Ovary (tissue), 9 donors: Measurements from ENCODE around the gene CTH. TPM values are rescaled to one million over a fixed set of nuclear protein-coding genes. Genes with fewer than 3 reads are reported as not detected.

Experiments used
- DNase-seq, 5 donors: peaks; one replicate each; pipeline ENCODE4 v3.0.0-alpha.2; 2019 to 2020
- H3K27ac ChIP-seq, 2 donors: fragments of 200-600 bp; one replicate each; pipeline versions ENCODE4 v1.5.1 to v1.8.0; 2019 to 2022
- H3K27me3 ChIP-seq: fragments of 200-600 bp; one replicate; pipeline ENCODE4 v1.8.0; 2022
- H3K36me3 ChIP-seq: fragments of 200-600 bp; sonication (generic); one replicate; pipeline ENCODE4 v1.5.1; 2019
- H3K4me1 ChIP-seq: one replicate; pipeline ENCODE4 v1.8.1; 2013; ENCODE audit warnings: mild to moderate bottlenecking, moderate library complexity; ENCODE audit not compliant: insufficient read depth
- H3K4me3 ChIP-seq: fragments of 200-600 bp; sonication (generic); one replicate; pipeline ENCODE4 v1.5.1; 2017
- H3K9me3 ChIP-seq, 2 donors: fragments of 200-600 bp in 1 of 2; sonication (generic) in 1 of 2; one replicate each; pipeline versions ENCODE4 v1.5.1 to v1.8.1; 2013 to 2019; ENCODE audit warnings: mild to moderate bottlenecking in 1 of 2, moderate library complexity in 1 of 2
- CTCF ChIP-seq, 3 donors: fragments of 450-650 bp in 2 of 3; fragments of 200-600 bp in 1 of 3; IDR thresholded peaks; one replicate each; pipeline versions ENCODE4 v1.5.1 to v1.8.0; 2016 to 2022; ENCODE audit warnings: antibody characterized with exemption in 3 of 3, mild to moderate bottlenecking in 1 of 3
- EP300 ChIP-seq: sonication (generic); formaldehyde crosslinking; IDR thresholded peaks from one replicate; pipeline ENCODE4 v1.6.1; 2017; ENCODE audit warnings: antibody characterized with exemption
- WGBS, 3 donors: extraction: QIAGEN DNeasy Blood & Tissue Kit in 1 of 3; methylation state at CpG; one replicate each; pipeline versions ENCODE4 v1.1.5 to v1.1.7; 2013 to 2017; 5-methylcytosine and 5-hydroxymethylcytosine counted together
- intact Hi-C, 4 donors: fragments of 100-400 bp; cut with DNase I; formaldehyde crosslinking; loops; one replicate each; pipeline versions ENCODE4 v1.11.0 to v1.15.1; 2022 to 2023
- polyA plus RNA-seq, 2 donors: library from polyadenylated mRNA; stranded (reverse); fragments of 200-250 nt in 1 of 2; fragments of 350-450 nt in 1 of 2; fragmentation: Illumina TruSeq in 1 of 2; extraction: RNeasy Lipid Tissue Mini Kit (QIAGEN cat#74804) in 1 of 2; gene quantifications; one replicate each; pipeline ENCODE4 v1.2.3, GENCODE V29; 2013 to 2014
- small RNA-seq: library from RNA; depleted of rRNA; stranded (forward); fragments of <200 nt; gene quantifications from one replicate; pipeline ENCODE3, GENCODE V24; 2016
- total RNA-seq, 7 donors: library from RNA; depleted of rRNA in 2 of 7; stranded (reverse); fragments of >200 nt in 2 of 7; fragmentation: NEBNext Ultra II Directional in 3 of 7; extraction: Animal tissue kit (Norgen Biotek cat#: 25700) in 3 of 7; gene quantifications; one replicate each; pipeline versions ENCODE4 v1.1.0 to v1.2.4, GENCODE V29; 2016 to 2023
- donor health status: DM: no; HTN: no; CAD: no; lungs with moderate emphysema.
- donor health status: DM: no; HTN: no; CAD: no.
- donor health status: Bipolar disorder and iron deficiency.
- donor health status: DM: yes; HTN: yes; CAD: no.
- donor health status: DM: no; HTN: no; CAD: no.
- donor health status: DM: yes; HTN: yes; CAD: no.

Gene CTH
- total and polyA plus RNA-seq, 9 donors: 4.7 to 36.2 (median 15.8) TPM

- H3K36me3 ChIP-seq: no peaks in the 10 kb centered on the region
- intact Hi-C loops: no loop called here
- TF ChIP-seq CTCF (IDR thresholded peaks at IDR 0.05) (peak in 1 of 3 donors; percentile 14), EP300 (no peak)
- DNase-seq: no peak
- H3K9me3 ChIP-seq: no peaks in the 10 kb centered on the region
- no peaks in the 10 kb centered on the region for H3K27me3 ChIP-seq
- peaks cover 7% of the 10 kb centered on the region for H3K4me1 ChIP-seq
- WGBS, 3 donors: 61 to 79% (median 70%) methylated on average over 6 of the region's 6 CpGs
- no peak overlapping the region for H3K27ac ChIP-seq
- H3K4me3 ChIP-seq: no peak overlapping the region
Measured at GRCh38 chr1:70487910-70488665, 77.0 kb downstream of the CTH start.

Small RNAs within 50 kb of the gene (small RNA-seq; reads per million reads assigned to genes)
- not detected for gene RF00017

Other genes with a start within 250 kb of the CTH start
- gene LRRC40, start 205.7 kb upstream of the CTH start, total RNA-seq: 10 to 100 TPM in 5 of 7 donors, 1 to 10 TPM in 2; 8.8 to 16.3 (median 11.1) TPM
- gene LRRC40, start 205.7 kb upstream of the CTH start, polyA plus RNA-seq: 1 to 10 TPM; 8.0 to 8.4 TPM
- gene SRSF11, start 189.9 kb upstream of the CTH start, total RNA-seq: 100 to 1,000 TPM; 116 to 195 (median 153) TPM
- gene SRSF11, start 189.9 kb upstream of the CTH start, polyA plus RNA-seq: 100 to 1,000 TPM; 113 to 150 TPM
- gene ANKRD13C, start 56.5 kb upstream of the CTH start, total RNA-seq: 10 to 100 TPM; 22.2 to 27.9 (median 24.4) TPM
- 10 to 100 TPM; 11.8 to 16.5 TPM for gene ANKRD13C, start 56.5 kb upstream of the CTH start, polyA plus RNA-seq